Kasumi-1 (cell line): Measurements from ENCODE around the gene PAQR5.
"Not testable (repeated sequence)": the region's sequence is repeated elsewhere in the genome, so short reads cannot be mapped to it uniquely, and the experiment has no call there.

Source experiments
- DNase-seq, 2 experiments: peaks; one replicate each; lab custom pipeline; 2025; lab: John Stamatoyannopoulos, UW

Gene PAQR5

GRCh38 chr15:69357773-69358771 lies 59.4 kb downstream of the PAQR5 start:
- DNase-seq: no peak

- no peak for DNase-seq
Measured at GRCh38 chr15:69358850-69359249, 60.1 kb downstream of the PAQR5 start.

GRCh38 chr15:69359722-69360121 lies 61.0 kb downstream of the PAQR5 start:
- DNase-seq: no peak

GRCh38 chr15:69360642-69361041 lies 61.9 kb downstream of the PAQR5 start:
- DNase-seq: no peak

GRCh38 chr15:69367236-69367635 lies 68.5 kb downstream of the PAQR5 start:
- DNase-seq: no peak

GRCh38 chr15:69369631-69370030 lies 70.9 kb downstream of the PAQR5 start:
- DNase-seq: no peak

- no peak for DNase-seq
Measured at GRCh38 chr15:69373406-69373805, 74.7 kb downstream of the PAQR5 start.

- DNase-seq: no peak
Measured at GRCh38 chr15:69375151-69375790, 76.6 kb downstream of the PAQR5 start.

- no peak for DNase-seq
Measured at GRCh38 chr15:69377216-69377970, 78.7 kb downstream of the PAQR5 start.

GRCh38 chr15:69380100-69380725 lies 81.5 kb downstream of the PAQR5 start:
- DNase-seq: peak in 1 of 2 experiments; percentile 3

GRCh38 chr15:69380726-69381105 lies 82.0 kb downstream of the PAQR5 start:
- DNase-seq: no peak

GRCh38 chr15:69382176-69382575 lies 83.5 kb downstream of the PAQR5 start:
- not testable (repeated sequence) for DNase-seq

GRCh38 chr15:69384066-69384465 lies 85.4 kb downstream of the PAQR5 start:
- not testable (repeated sequence) for DNase-seq

GRCh38 chr15:69384626-69385598 lies 86.2 kb downstream of the PAQR5 start:
- no peak for DNase-seq

GRCh38 chr15:69385831-69386230 lies 87.1 kb downstream of the PAQR5 start:
- DNase-seq: no peak

- DNase-seq: no peak
Measured at GRCh38 chr15:69386284-69386683, 87.6 kb downstream of the PAQR5 start.

- DNase-seq: no peak
Measured at GRCh38 chr15:69388260-69388705, 89.6 kb downstream of the PAQR5 start.

GRCh38 chr15:69389426-69389825 lies 90.7 kb downstream of the PAQR5 start:
- no peak for DNase-seq

GRCh38 chr15:69390575-69390974 lies 91.9 kb downstream of the PAQR5 start:
- no peak for DNase-seq

GRCh38 chr15:69391046-69391757 lies 92.5 kb downstream of the PAQR5 start:
- DNase-seq: no peak
